RKO (cell line): ENCODE results near the gene TGM3.

Experiments used
- DNase-seq: peaks from one replicate; pipeline ENCODE4 v3.0.0-alpha.2; 2016; ENCODE audit warnings: low spot score

Gene TGM3

DNA sequence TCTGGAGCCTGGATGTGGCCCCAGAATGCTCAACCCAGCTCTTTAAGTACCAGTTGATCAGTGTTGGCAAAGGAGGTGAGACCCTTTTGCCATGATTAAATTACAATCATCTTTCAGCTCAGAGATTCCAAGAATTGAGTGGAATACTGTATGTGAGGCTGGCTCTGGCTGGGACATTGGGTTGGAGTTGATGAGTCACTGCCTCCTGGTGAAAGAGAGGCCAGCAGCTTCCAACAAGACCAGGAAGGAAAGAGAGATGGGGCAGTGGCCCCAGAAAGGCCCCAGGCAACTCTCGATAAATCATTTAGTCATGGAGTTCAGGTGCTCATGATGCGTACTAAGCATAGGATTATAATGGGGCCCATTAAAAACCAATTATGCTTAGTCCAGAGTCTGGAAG, 87.0 kb downstream of the TGM3 start:
- DNase-seq: no peak

DNA sequence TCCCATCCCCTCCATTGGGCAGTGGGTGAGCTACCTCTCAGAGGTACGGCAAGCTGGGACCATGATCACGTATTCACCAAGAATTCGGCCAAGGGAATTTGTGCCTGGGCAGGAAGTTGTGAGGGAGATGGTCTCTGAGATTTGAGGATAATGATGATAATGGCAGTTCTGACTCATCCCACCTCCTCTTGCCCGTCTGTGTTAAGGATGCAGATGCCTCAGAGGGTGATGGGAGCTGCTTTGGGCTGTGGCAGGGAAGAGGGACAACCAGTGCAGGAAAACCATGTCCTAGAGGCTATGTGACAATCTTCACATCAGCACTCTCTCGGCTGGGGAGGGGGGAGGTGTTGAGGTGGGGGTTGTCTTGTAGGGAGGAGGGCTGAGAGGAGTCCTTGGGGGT, 89.2 kb downstream of the TGM3 start:
- no peak for DNase-seq

- DNase-seq: no peak
These were observed 89.7 kb downstream of the TGM3 start for GRCh38 chr20:2385496-2385895.

GRCh38 chr20:2386516-2387179, 90.8 kb downstream of the TGM3 start:
- DNase-seq: peak; percentile 24

DNA sequence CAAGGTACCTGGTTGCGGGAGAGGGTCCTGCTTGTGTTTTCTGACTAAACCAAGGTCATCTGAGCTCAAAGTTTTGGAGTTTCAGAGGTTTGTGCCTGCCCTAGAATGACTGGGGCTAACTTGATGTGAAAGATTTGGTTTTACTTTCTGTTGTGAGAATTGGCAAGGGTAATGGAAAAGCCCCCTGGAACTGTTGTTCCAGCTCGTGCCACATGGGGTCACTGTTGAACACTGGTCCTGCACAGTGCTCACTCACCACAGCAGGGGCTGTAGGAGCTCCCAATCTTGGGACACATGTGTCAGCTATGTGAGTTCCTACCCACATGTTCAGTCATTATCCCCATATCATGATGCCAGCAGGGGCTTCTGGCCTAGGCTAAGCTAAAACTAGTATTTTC, 91.4 kb downstream of the TGM3 start:
- DNase-seq: peak; percentile 42

DNA sequence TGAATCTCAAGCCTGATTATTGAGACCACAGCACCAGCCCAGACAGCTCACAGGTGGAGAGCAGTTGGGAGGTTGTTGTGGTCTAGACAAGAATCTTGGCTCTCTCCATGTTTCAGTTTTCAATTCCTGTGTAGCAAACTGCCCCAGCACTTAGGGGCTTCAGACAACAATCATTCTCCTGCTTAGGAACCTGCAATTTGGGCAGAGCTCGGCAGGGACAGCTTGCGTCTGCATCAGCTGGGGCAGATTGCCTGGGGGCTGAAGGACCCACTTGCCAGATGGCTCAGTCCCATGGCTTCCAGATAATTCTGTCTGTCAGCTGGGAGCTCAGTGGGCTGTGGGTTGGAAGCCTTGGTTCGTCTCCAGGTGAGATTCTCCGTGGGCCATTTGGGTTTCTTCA, 91.8 kb downstream of the TGM3 start:
- DNase-seq: no peak
